OCI-LY7 (cell line): ENCODE results near the gene GGT6. TPM values are rescaled to one million over a fixed set of nuclear protein-coding genes. Genes with fewer than 3 reads are reported as not detected.

ENCODE experiments used
- BruUV-seq: library from RNA; stranded (reverse); fragments of 400-500 nt; replicated peaks from 2 replicates; lab custom pipeline; 2021; lab: Mats Ljungman, UMichigan
- CTCF ChIA-PET: fragments of 300-600 bp; sonication (Branson Sonifier 250); formaldehyde crosslinking; loops from one replicate; lab custom pipeline; 2022; ENCODE audit warnings: antibody characterized with exemption; ENCODE audit not compliant: unreplicated experiment; lab: Charles Lee
- POLR2A ChIA-PET: fragments of 300-600 bp; sonication (Branson Sonifier 250); formaldehyde crosslinking; loops from one replicate; lab custom pipeline; 2022; ENCODE audit warnings: antibody characterized with exemption; lab: Charles Lee
- DNase-seq: peaks from one replicate; pipeline ENCODE4 v3.0.0-alpha.2; 2015; ENCODE audit warnings: low spot score
- H2AFZ ChIP-seq: fragments of 200-600 bp; sonication (generic), shearing (Covaris generic); 2 replicates; pipeline ENCODE4 v1.6.1; 2014; ENCODE audit warnings: mild to moderate bottlenecking, antibody characterized with exemption, low read length, moderate library complexity
- H3K27ac ChIP-seq: fragments of 200-600 bp; sonication (generic); 2 replicates; pipeline ENCODE4 v1.5.1; 2014; ENCODE audit warnings: mixed run types, low read depth, mild to moderate bottlenecking, moderate library complexity, low read length, inconsistent platforms; ENCODE audit not compliant: poor library complexity, severe bottlenecking
- H3K36me3 ChIP-seq: fragments of 200-600 bp; sonication (generic); 2 replicates; pipeline ENCODE4 v1.6.1; 2014; ENCODE audit warnings: mild to moderate bottlenecking, antibody characterized with exemption, low read length, moderate library complexity, mixed read lengths; ENCODE audit not compliant: insufficient read depth
- H3K4me1 ChIP-seq: fragments of 200-600 bp; sonication (generic); 2 replicates; pipeline ENCODE4 v1.5.1; 2014; ENCODE audit warnings: mild to moderate bottlenecking, low read length; ENCODE audit not compliant: insufficient read depth, poor library complexity, severe bottlenecking
- H3K4me2 ChIP-seq: fragments of 200-600 bp; sonication (generic); 2 replicates; pipeline ENCODE4 v1.6.1; 2014; ENCODE audit warnings: mild to moderate bottlenecking, low read length
- H3K4me3 ChIP-seq: fragments of 200-600 bp; sonication (generic); 2 replicates; pipeline ENCODE4 v1.5.1; 2014; ENCODE audit warnings: mild to moderate bottlenecking, low read depth, low read length; ENCODE audit not compliant: poor library complexity, severe bottlenecking
- H3K79me2 ChIP-seq: fragments of 200-600 bp; sonication (generic); 2 replicates; pipeline ENCODE4 v1.6.1; 2016; ENCODE audit warnings: low read depth, mild to moderate bottlenecking, low read length, moderate library complexity, mixed read lengths; ENCODE audit not compliant: insufficient read depth
- H3K9me2 ChIP-seq: fragments of 200-600 bp; sonication (generic); 2 replicates; pipeline ENCODE4 v1.6.1; 2016; ENCODE audit warnings: mild to moderate bottlenecking, low read length, mixed read lengths; ENCODE audit not compliant: insufficient read depth
- H3K9me3 ChIP-seq: fragments of 200-600 bp; sonication (generic); 2 replicates; pipeline ENCODE4 v1.6.1; 2014; ENCODE audit warnings: mild to moderate bottlenecking, mixed run types, low read length, mixed read lengths
- H4K20me1 ChIP-seq: fragments of 200-600 bp; sonication (generic); 2 replicates; pipeline ENCODE4 v1.6.1; 2014; ENCODE audit warnings: mild to moderate bottlenecking, antibody characterized with exemption, low read length, moderate library complexity, mixed read lengths; ENCODE audit not compliant: insufficient read depth
- CTCF ChIP-seq: fragments of 200-600 bp; sonication (generic); conservative IDR thresholded peaks from 2 replicates; pipeline ENCODE4 v1.5.1; 2014; ENCODE audit warnings: mild to moderate bottlenecking, antibody characterized with exemption, low read length, moderate library complexity, mixed read lengths
- EZH2phosphoT487 ChIP-seq: fragments of 200-600 bp; sonication (generic); IDR thresholded peaks from 2 replicates; pipeline ENCODE4 v1.6.1; 2018; ENCODE audit warnings: low read depth, borderline replicate concordance, mild to moderate bottlenecking, mixed run types, antibody characterized with exemption, low read length, moderate library complexity, mixed read lengths
- intact Hi-C: fragments of 100-400 bp; cut with micrococcal nuclease; formaldehyde crosslinking; loops from one replicate; pipeline ENCODE4 v1.10.0; 2022; ENCODE audit not compliant: unreplicated experiment
- total RNA-seq, 2 experiments: library from RNA; depleted of rRNA in 1 of 2; stranded (reverse); fragments of >200 nt in 1 of 2; shearing (Covaris generic) in 1 of 2; gene quantifications; 2 replicates each; pipeline ENCODE4 v1.2.3, GENCODE V29; 2014 to 2022

GGT6 gene
- total RNA-seq, 2 experiments from 2014 or later = not detected

- Histone ChIP-seq H3K9me2 (no peaks in the 10 kb centered on the region), H2AFZ (no peak overlapping the region), H4K20me1 (no peaks in the 10 kb centered on the region), H3K79me2 (no peaks in the 10 kb centered on the region), H3K4me1 (no peaks in the 10 kb centered on the region), H3K4me3 (no peak overlapping the region), H3K36me3 (no peaks in the 10 kb centered on the region), H3K4me2 (no peak overlapping the region), H3K27ac (no peak overlapping the region), H3K9me3 (no peaks in the 10 kb centered on the region)
- TF ChIP-seq EZH2phosphoT487 = no peak
- TF ChIP-seq CTCF = no peak
- intact Hi-C loops = no loop called here
- BruUV-seq = no TSS peak
- POLR2A ChIA-PET = no interaction called here
- no peak for DNase-seq
- CTCF ChIA-PET = no interaction called here
Observed at GRCh38 chr17:4583206-4583605, 22.8 kb upstream of the GGT6 start.

- TF ChIP-seq EZH2phosphoT487 (no peak), CTCF (no peak)
- ChIA-PET POLR2A (no interaction called here), CTCF (no interaction called here)
- no peaks in the 10 kb centered on the region for H3K36me3 ChIP-seq
- intact Hi-C loops = no loop called here
- H3K9me2 ChIP-seq = no peaks in the 10 kb centered on the region
- no peaks in the 10 kb centered on the region for H3K4me1 ChIP-seq
- H2AFZ ChIP-seq = no peak overlapping the region
- H3K27ac ChIP-seq = no peak overlapping the region
- BruUV-seq = no TSS peak
- H3K79me2 ChIP-seq = no peaks in the 10 kb centered on the region
- no peak overlapping the region for H3K4me3 ChIP-seq
- H4K20me1 ChIP-seq = no peaks in the 10 kb centered on the region
- no peak for DNase-seq
- no peaks in the 10 kb centered on the region for H3K9me3 ChIP-seq
- H3K4me2 ChIP-seq = no peak overlapping the region
Observed at GRCh38 chr17:4582691-4583090, 22.3 kb upstream of the GGT6 start.

- Histone ChIP-seq H4K20me1 (no peaks in the 10 kb centered on the region), H3K9me3 (no peaks in the 10 kb centered on the region), H3K9me2 (no peaks in the 10 kb centered on the region), H3K79me2 (no peaks in the 10 kb centered on the region), H3K36me3 (no peaks in the 10 kb centered on the region), H3K4me1 (no peaks in the 10 kb centered on the region), H2AFZ (no peak overlapping the region), H3K4me3 (no peak overlapping the region), H3K27ac (no peak overlapping the region), H3K4me2 (no peak overlapping the region)
- no peak for DNase-seq
- intact Hi-C loops = no loop called here
- POLR2A ChIA-PET = no interaction called here
- CTCF ChIA-PET = no interaction called here
- no TSS peak for BruUV-seq
- TF ChIP-seq EZH2phosphoT487 (no peak), CTCF (no peak)
Observed at GRCh38 chr17:4582101-4582501, 21.7 kb upstream of the GGT6 start.
